Fibroblast of skin of left quadriceps (primary cell): Measurements from ENCODE around the gene FTH1.
"Not testable (repeated sequence)": the region's sequence is repeated elsewhere in the genome, so short reads cannot be mapped to it uniquely, and the experiment has no call there.

Experiments used
- DNase-seq, 2 experiments: peaks; one replicate each; pipeline ENCODE4 v3.0.0-alpha.2; 2013; ENCODE audit warnings: low read depth in 2 of 2

The FTH1 gene

DNA sequence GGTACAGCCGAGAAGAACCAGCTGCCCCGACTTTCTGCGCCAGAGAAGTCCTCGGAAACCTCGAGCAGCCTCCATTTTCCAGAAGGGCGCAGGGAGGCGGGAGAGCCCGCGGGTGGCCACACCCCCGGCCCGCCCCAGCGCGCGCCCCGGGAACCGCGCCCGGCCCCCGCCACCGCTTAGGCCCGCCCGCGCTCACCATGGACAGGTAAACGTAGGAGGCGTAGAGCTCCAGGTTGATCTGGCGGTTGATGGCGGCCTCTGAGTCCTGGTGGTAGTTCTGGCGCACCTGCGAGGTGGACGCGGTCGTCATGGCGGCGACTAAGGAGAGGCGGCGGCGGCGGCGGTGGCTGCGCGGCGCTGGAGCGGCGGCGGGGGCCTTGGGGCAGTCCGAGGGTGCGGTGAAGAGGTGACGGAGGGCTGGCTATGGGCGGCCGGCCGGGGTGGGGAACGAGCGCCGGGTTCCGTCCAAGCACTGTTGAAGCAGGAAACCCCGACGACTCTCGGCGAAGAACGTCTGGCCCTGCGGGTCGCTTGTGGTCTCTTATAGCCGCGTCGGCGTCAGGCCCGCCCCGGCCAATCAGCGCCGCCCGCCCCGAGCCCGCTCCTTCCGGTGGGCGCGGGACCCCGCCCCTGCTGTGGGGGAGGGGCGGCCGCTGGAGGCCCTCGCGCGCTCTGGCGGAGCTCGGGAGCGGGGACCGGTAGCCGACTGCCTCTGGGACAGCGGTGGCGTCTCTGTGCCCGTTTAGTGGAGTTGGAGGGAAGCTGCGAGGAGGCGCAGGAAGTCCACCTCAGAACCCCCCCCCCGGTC lies at the start of gene FTH1:
Gene FTH1, minus strand, starts transcription at position 519 of the 808 bp plus-strand sequence. Its CDS starts 209 bp downstream, at position 310.
- peak; percentile 81 to 82 for DNase-seq

DNA sequence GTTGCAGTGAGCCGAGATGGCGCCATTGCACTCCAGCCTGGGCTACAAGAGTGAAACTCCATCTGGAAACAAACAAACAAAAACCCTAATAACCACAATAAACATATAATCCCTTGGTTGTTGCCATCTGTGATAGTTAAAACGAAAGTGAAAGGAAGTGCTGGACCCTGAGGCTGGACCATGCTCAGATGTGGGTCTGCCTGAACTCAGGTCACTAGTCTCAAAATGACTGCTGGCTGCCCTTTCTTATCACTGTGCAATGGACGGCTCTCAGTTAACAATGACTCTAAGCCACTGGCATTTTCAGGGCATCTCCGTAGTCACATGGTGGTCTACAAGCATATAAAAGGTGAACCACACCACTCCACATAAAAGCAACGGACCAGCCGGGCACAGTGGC lies 48.2 kb upstream of the FTH1 start:
- no peak for DNase-seq

DNA sequence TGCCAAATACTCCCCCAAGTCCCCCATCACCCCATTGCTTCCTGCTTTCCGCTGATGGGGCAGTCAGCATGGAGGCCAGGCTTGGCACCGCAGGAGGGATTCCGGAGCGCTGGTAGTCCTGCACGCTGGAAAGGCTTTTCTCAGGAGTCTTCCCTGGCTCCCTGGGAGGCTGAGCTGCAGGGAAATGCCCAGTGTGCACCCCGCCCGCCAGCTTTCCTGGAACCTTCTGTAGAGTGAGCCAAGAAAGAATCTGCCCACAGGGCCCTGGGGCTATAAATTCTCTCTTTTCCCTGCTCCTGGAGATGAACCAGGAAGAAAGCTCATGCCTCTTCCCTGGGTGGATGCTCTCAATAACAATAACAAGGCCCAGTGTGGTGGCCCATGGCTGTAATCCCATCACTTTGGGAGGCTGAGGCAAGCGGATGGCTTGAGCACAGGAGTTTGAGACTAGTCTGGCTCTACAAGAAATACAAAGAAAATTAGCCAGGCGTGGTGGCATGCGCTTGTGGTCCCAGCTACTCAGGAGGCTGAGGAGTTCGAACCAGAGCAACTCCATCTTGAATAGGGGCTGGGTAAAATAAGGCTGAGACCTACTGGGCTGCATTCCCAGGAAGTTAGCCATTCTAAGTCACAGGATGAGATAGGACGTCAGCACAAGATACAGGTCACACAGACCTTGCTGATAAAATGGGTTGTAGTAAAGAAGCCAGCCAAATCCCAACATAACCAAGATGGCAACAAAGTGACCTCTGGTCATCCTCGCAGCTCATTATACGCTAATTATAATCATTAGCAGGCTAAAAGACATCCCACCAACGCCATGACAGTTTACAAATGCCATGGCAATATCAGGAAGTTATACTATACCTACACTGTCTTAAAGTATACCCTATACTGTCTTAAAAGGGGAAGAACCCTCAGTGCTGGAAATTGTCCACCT lies 46.4 kb upstream of the FTH1 start:
- no peak for DNase-seq

DNA sequence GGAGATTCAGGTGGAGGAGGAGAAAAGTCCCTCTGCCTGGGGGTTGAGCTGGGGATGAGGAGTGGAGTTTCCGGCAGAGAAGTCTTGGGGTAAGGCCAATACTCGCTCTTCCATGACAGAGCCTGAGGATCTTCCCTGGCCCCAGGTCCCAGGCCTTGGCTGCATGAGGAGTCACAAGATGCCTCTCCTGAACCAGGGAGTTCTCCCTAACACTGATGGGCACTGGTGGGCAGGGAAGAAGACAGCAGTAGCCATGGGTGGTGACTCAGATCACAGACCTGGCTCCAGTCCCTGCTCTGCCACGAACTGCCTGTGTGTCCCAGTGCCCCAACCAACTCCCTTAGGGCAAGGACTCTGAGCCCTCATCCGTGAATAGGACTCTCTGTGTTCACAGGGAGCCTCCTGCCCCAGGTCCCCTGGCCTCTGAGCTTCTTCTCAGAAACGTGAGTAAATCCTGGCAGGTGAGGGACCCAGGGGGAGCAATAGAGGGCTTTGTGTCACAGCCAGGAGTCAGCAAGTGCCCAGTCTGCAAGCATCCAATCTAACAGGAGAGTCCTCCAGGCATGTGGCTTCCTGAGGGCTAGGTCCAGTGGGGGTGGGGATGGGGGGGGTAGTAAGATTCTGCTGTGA lies 45.5 kb upstream of the FTH1 start:
- DNase-seq, result no peak

GRCh38 chr11:62012451-62012831 lies 45.0 kb upstream of the FTH1 start:
- DNase-seq, result no peak

DNA sequence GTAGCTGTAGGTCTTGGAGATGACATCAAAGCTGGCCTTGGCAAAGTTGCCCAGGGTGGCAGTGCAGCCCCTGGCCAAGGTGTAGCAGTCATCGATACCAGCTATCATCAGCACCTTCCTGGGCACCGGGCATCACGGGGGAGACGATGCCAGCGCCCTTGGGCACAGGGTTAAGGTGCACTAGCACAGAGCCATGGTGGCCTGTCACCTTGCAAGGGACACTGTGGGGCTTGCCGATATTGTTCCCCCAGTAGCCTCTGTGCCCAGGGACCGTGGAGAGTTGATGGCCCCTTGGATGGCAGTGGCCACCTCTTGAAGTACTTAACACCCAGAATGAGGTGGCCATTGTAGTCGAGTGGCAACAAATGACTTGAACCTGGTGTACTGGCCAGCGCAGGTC lies 44.4 kb upstream of the FTH1 start:
- no peak for DNase-seq

GRCh38 chr11:62010935-62011528 lies 43.6 kb upstream of the FTH1 start:
- no peak for DNase-seq

- no peak for DNase-seq
Observed at GRCh38 chr11:62008193-62008592, 40.8 kb upstream of the FTH1 start.

GRCh38 chr11:62004473-62004872 lies 37.0 kb upstream of the FTH1 start:
- peak; percentile 25 to 28 for DNase-seq

- DNase-seq, result not testable (repeated sequence)
Observed at GRCh38 chr11:62002283-62002682, 34.8 kb upstream of the FTH1 start.

DNA sequence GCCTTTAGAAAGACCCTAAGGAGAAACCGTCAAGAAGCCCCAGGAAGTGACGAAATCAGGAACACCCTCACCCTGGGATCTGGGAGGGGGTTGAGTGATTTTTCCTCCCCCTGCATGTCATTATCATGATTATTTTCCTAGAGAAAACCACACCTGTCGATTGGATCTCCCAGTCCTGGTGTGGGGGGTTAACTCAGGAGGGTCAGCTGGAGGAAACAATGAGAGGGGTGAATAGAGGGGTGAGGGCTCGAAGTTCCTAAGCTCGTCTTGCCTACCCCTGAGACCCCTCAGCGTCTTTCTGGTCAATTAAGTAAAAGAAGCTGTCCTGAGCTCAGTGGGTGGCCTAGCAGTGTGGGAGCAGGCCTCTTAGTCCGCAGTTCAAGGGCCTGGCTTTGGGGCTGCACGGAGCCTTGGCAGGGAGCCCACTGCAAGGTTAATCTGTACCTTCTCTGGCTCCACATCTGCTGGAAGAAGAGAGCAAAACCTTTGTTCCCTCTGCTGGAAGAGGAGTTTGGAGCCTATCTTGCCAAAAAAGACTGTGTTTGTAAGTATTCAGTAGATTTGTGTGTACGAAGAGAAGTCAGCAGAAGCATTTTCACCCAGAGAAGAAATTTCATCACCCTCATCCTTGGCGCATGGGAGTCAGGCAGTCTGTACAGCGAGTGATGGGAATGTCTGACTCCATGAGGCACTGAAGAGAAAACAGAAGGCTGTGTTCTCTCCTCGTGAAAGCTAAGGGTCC lies 34.2 kb upstream of the FTH1 start:
- DNase-seq, result no peak

- DNase-seq, result no peak
Observed at GRCh38 chr11:62000539-62001446, 33.4 kb upstream of the FTH1 start.

GRCh38 chr11:61999141-61999975 lies 31.9 kb upstream of the FTH1 start:
- no peak for DNase-seq

DNA sequence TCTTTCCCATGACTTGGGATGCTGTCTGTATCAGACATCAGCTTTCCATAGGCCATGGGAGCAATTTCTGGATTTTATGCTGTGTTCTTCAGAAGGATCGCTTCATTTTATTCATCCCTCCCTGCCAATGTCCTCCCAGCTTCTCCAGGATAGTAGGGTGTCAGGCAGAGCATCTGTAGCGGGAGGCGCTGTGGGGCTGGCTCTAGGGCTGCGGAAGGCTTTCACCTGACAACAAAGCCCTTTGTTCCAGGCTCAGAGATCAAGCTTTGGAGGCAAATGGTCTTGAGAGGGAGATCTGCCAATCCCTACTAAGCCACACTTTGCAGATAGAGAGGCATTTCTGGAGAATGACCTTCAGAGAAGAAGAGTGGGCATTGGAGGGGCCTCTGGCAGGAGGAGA lies 29.5 kb upstream of the FTH1 start:
- no peak for DNase-seq

DNA sequence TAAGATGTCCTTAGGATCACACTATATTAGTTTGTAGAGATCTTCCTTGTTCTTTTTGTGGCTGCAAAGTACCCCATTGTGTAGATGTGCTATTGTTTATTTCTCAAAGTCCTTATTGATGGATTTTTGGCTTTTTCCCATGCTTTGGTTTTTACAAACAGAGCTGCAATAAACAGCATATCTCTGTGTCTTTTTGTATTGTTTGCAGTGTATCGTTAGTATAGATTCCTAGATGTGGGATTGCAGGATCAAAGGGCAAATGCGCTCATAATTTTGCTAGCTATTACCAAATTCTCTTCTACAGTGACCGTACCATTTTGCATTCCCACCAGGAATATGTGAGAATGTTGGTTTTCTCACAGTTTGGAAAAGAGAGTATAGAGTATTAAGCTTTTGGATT lies 27.5 kb upstream of the FTH1 start:
- DNase-seq, result no peak

DNA sequence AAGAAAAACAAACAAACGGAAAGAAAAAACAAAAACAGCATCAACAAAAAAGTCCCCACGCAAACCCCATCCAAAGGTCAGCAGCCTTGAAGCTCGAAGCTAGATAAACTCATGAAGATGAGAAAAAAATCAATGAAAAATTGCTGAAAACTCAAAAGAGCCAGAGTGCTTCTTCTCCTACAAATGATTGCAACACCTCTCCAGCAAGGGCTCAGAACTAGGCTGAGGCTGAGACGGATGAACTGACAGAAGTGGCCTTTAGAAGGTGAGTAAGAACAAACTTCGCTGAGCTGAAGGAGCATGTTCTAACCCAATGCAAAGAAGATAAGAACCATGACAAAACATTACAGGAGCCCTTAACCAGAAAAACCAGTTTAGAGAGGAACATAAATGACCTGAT lies 18.4 kb upstream of the FTH1 start:
- no peak for DNase-seq

GRCh38 chr11:61983419-61983818 lies 16.0 kb upstream of the FTH1 start:
- DNase-seq, result no peak

GRCh38 chr11:61980783-61981541 lies 13.5 kb upstream of the FTH1 start:
- DNase-seq, result no peak
